Posterior vena cava (tissue), 2 donors: ENCODE measurements around the gene KLRD1. TPM values are rescaled to one million over a fixed set of nuclear protein-coding genes. Genes with fewer than 3 reads are reported as not detected.
"Not testable (repeated sequence)": the region's sequence is repeated elsewhere in the genome, so short reads cannot be mapped to it uniquely, and the experiment has no call there.

Experiments
- DNase-seq: peaks from one replicate; pipeline ENCODE4 v3.0.0-alpha.2; 2020; ENCODE audit warnings: low spot score
- intact Hi-C, 2 donors: fragments of 100-400 bp; cut with DNase I; formaldehyde crosslinking; loops; one replicate each; pipeline versions ENCODE4 v1.14.1 to v1.14.2; 2022 to 2023
- total RNA-seq, 2 donors: library from RNA; stranded (reverse); fragmentation: NEBNext Ultra II Directional; extraction: Animal tissue kit (Norgen Biotek cat#: 25700); gene quantifications; one replicate each; pipeline ENCODE4 v1.2.1, GENCODE V29; 2021
- donor health status: DM: yes; HTN: yes; CAD: no.
- donor health status: DM: yes; HTN: yes; CAD: no.

Gene KLRD1
- total RNA-seq, 2 donors from 2014 or later = 4.6 to 4.8 TPM

- intact Hi-C loops = loop anchor here in 1 of 2 donors (5.0 kb wide), 1 partner anchor 231 kb away; no protein-coding TSS in a partner anchor
- DNase-seq = no peak
Observed at GRCh38 chr12:10331642-10332239, 24.1 kb downstream of the KLRD1 start.

- intact Hi-C loops, DNase-seq: not testable (repeated sequence)
Observed at GRCh38 chr12:10336196-10336595, 28.5 kb downstream of the KLRD1 start.

GRCh38 chr12:10338470-10338869 is 30.8 kb downstream of the KLRD1 start:
- DNase-seq, intact Hi-C loops: not testable (repeated sequence)

GRCh38 chr12:10339053-10339840 is 31.6 kb downstream of the KLRD1 start:
- intact Hi-C loops = no loop called here
- no peak for DNase-seq

- DNase-seq, intact Hi-C loops: not testable (repeated sequence)
Observed at GRCh38 chr12:10340946-10341345, 33.3 kb downstream of the KLRD1 start.

- no peak for DNase-seq
- intact Hi-C loops = no loop called here
Observed at GRCh38 chr12:10341892-10342509, 34.3 kb downstream of the KLRD1 start.

GRCh38 chr12:10351457-10351856 is 43.8 kb downstream of the KLRD1 start:
- intact Hi-C loops, DNase-seq: not testable (repeated sequence)

GRCh38 chr12:10354071-10354470 is 46.4 kb downstream of the KLRD1 start:
- intact Hi-C loops = no loop called here
- DNase-seq = no peak

- no peak for DNase-seq
- intact Hi-C loops = no loop called here
Observed at GRCh38 chr12:10354502-10354901, 46.8 kb downstream of the KLRD1 start.

- intact Hi-C loops = no loop called here
- no peak for DNase-seq
Observed at GRCh38 chr12:10358131-10358530, 50.5 kb downstream of the KLRD1 start.

GRCh38 chr12:10358969-10359368 is 51.3 kb downstream of the KLRD1 start:
- no peak for DNase-seq
- intact Hi-C loops = no loop called here

- intact Hi-C loops = no loop called here
- peak; percentile 32 for DNase-seq
Observed at GRCh38 chr12:10361084-10361483, 53.4 kb downstream of the KLRD1 start.

- intact Hi-C loops = no loop called here
- no peak for DNase-seq
Observed at GRCh38 chr12:10361622-10362021, 54.0 kb downstream of the KLRD1 start.

- intact Hi-C loops = no loop called here
Observed at GRCh38 chr12:10362325-10362724, 54.7 kb downstream of the KLRD1 start.

GRCh38 chr12:10362828-10363657 is 55.4 kb downstream of the KLRD1 start:
- intact Hi-C loops = no loop called here

More at GRCh38 chr12:10362325-10362724, 54.7 kb downstream of the KLRD1 start:
- DNase-seq = no peak

GRCh38 chr12:10363658-10363913 is 55.9 kb downstream of the KLRD1 start:
- intact Hi-C loops = no loop called here
- DNase-seq = no peak

More at GRCh38 chr12:10362828-10363657, 55.4 kb downstream of the KLRD1 start:
- DNase-seq = no peak

- intact Hi-C loops = no loop called here
- no peak for DNase-seq
Observed at GRCh38 chr12:10363914-10364814, 56.5 kb downstream of the KLRD1 start.

GRCh38 chr12:10364815-10365622 is 57.3 kb downstream of the KLRD1 start:
- intact Hi-C loops = no loop called here
- no peak for DNase-seq
